OCI-LY1 (cell line): ENCODE results near the gene KRT84.

Experiments
- H2AFZ ChIP-seq: fragments of 200-600 bp; sonication (generic), shearing (Covaris generic); 2 replicates; pipeline ENCODE4 v1.6.0; 2014; ENCODE audit warnings: antibody characterized with exemption, mild to moderate bottlenecking, low read length
- H3F3A ChIP-seq: fragments of 200-600 bp; sonication (generic), shearing (Covaris generic); 2 replicates; pipeline ENCODE4 v1.6.0; 2014; ENCODE audit warnings: mild to moderate bottlenecking, antibody characterized with exemption, low read length, moderate library complexity; ENCODE audit not compliant: insufficient read depth
- H3K27ac ChIP-seq: fragments of 200-600 bp; sonication (generic); 2 replicates; pipeline ENCODE4 v1.5.1; 2014; ENCODE audit warnings: low read length, mixed run types, mild to moderate bottlenecking, low read depth; ENCODE audit not compliant: poor library complexity, severe bottlenecking
- H3K27me3 ChIP-seq: fragments of 200-600 bp; sonication (generic); 2 replicates; pipeline ENCODE4 v1.6.0; 2014; ENCODE audit warnings: antibody characterized with exemption, mild to moderate bottlenecking, low read length, moderate library complexity; ENCODE audit not compliant: insufficient read depth
- H3K36me3 ChIP-seq: fragments of 200-600 bp; sonication (generic); 2 replicates; pipeline ENCODE4 v1.6.1; 2014; ENCODE audit warnings: mild to moderate bottlenecking, antibody characterized with exemption, low read length, moderate library complexity, mixed read lengths; ENCODE audit not compliant: insufficient read depth
- H3K4me1 ChIP-seq: fragments of 200-600 bp; sonication (generic); 2 replicates; pipeline ENCODE4 v1.5.1; 2014; ENCODE audit warnings: mild to moderate bottlenecking, low read length, moderate library complexity; ENCODE audit not compliant: insufficient read depth, severe bottlenecking
- H3K4me2 ChIP-seq: fragments of 200-600 bp; sonication (generic), shearing (Covaris generic); 2 replicates; pipeline ENCODE4 v1.6.1; 2014; ENCODE audit warnings: low read length
- H3K4me3 ChIP-seq: fragments of 200-600 bp; sonication (generic); 2 replicates; pipeline ENCODE4 v1.5.1; 2014; ENCODE audit warnings: low read length, low read depth, mild to moderate bottlenecking, mixed read lengths; ENCODE audit not compliant: poor library complexity, severe bottlenecking
- H3K79me2 ChIP-seq: fragments of 200-600 bp; shearing (Covaris generic); 2 replicates; pipeline ENCODE4 v1.6.1; 2016; ENCODE audit warnings: mixed run types, low read length, mixed read lengths; ENCODE audit not compliant: insufficient read depth
- H3K9ac ChIP-seq: fragments of 200-600 bp; sonication (generic), shearing (Covaris generic); 2 replicates; pipeline ENCODE4 v1.6.1; 2014; ENCODE audit warnings: mild to moderate bottlenecking, low read length, mixed read lengths
- H3K9me2 ChIP-seq: fragments of 200-600 bp; sonication (generic), shearing (Covaris generic); 2 replicates; pipeline ENCODE4 v1.6.1; 2014; ENCODE audit warnings: low read depth, mild to moderate bottlenecking, low read length, mixed read lengths
- H3K9me3 ChIP-seq: fragments of 200-600 bp; shearing (Covaris generic); 2 replicates; pipeline ENCODE4 v1.6.1; 2014; ENCODE audit warnings: low read length, mixed read lengths
- H4K20me1 ChIP-seq: fragments of 200-600 bp; sonication (generic), shearing (Covaris generic); 2 replicates; pipeline ENCODE4 v1.6.0; 2016; ENCODE audit warnings: mild to moderate bottlenecking, low read length; ENCODE audit not compliant: insufficient read depth
- CTCF ChIP-seq: fragments of 200-600 bp; sonication (generic), shearing (Covaris generic); IDR thresholded peaks from 2 replicates; pipeline ENCODE4 v1.5.1; 2017; ENCODE audit warnings: mild to moderate bottlenecking, antibody characterized with exemption, low read length, moderate library complexity, mixed read lengths
- EZH2 ChIP-seq: fragments of 200-600 bp; sonication (generic), shearing (Covaris generic); IDR thresholded peaks from 2 replicates; pipeline ENCODE4 v1.8.0; 2017; ENCODE audit warnings: borderline replicate concordance, mixed run types, mild to moderate bottlenecking, antibody characterized with exemption, low read length, moderate library complexity, mixed read lengths

KRT84 gene

GRCh38 chr12:52405922-52406385 is 20.5 kb upstream of the KRT84 start, which contains the start of gene KRT82:
TSS of gene KRT82 (minus strand) at chr12:52406335. CDS start at chr12:52406277, 58 bp downstream.
- no peaks in the 10 kb centered on the region for H3K9me3 ChIP-seq
- TF ChIP-seq CTCF (no peak), EZH2 (no peak)
- no peak within 1 kb of the TSS for H3K4me2 ChIP-seq
- H3K4me3 ChIP-seq: no peak within 1 kb of the TSS
- H3K9me2 ChIP-seq: no peaks in the 10 kb centered on the region
- H3K27me3 ChIP-seq: no peaks in the 10 kb centered on the region
- H3K9ac ChIP-seq: no peak within 1 kb of the TSS
- no peaks in the 10 kb centered on the region for H3K4me1 ChIP-seq
- no peak within 1 kb of the TSS for H3K27ac ChIP-seq
- no peaks in the 10 kb centered on the region for H3F3A ChIP-seq
- H2AFZ ChIP-seq: no peak within 1 kb of the TSS
- no peaks in the 10 kb centered on the region for H4K20me1 ChIP-seq
- H3K36me3 ChIP-seq: no peaks in the 10 kb centered on the region
- H3K79me2 ChIP-seq: no peaks in the 10 kb centered on the region

- H3K36me3 ChIP-seq: no peaks in the 10 kb centered on the region
- H3K4me1 ChIP-seq: no peaks in the 10 kb centered on the region
- no peak overlapping the region for H3K9ac ChIP-seq
- TF ChIP-seq CTCF: no peak
- TF ChIP-seq EZH2: no peak
- no peak overlapping the region for H3K27ac ChIP-seq
- H2AFZ ChIP-seq: no peak overlapping the region
- no peaks in the 10 kb centered on the region for H3K9me2 ChIP-seq
- H3K9me3 ChIP-seq: no peaks in the 10 kb centered on the region
- no peak overlapping the region for H3K4me2 ChIP-seq
- H3K4me3 ChIP-seq: no peak overlapping the region
- no peaks in the 10 kb centered on the region for H3K79me2 ChIP-seq
- no peaks in the 10 kb centered on the region for H3K27me3 ChIP-seq
- H4K20me1 ChIP-seq: no peaks in the 10 kb centered on the region
- H3F3A ChIP-seq: no peaks in the 10 kb centered on the region
Observed at GRCh38 chr12:52404951-52405350, 19.5 kb upstream of the KRT84 start.

GRCh38 chr12:52403561-52403960 is 18.1 kb upstream of the KRT84 start:
- Histone ChIP-seq H3K27me3 (no peaks in the 10 kb centered on the region), H3K9ac (no peak overlapping the region), H3K4me3 (no peak overlapping the region), H3K9me3 (no peaks in the 10 kb centered on the region), H2AFZ (no peak overlapping the region), H3K79me2 (no peaks in the 10 kb centered on the region), H3F3A (no peaks in the 10 kb centered on the region), H3K4me1 (no peaks in the 10 kb centered on the region), H3K36me3 (no peaks in the 10 kb centered on the region), H3K9me2 (no peaks in the 10 kb centered on the region), H3K4me2 (no peak overlapping the region), H3K27ac (no peak overlapping the region), H4K20me1 (no peaks in the 10 kb centered on the region)
- TF ChIP-seq CTCF (no peak), EZH2 (no peak)
